HEK293T (cell line): ENCODE results near the gene CDC42.

Experiments used
- CTCF ChIA-PET: fragments of 350-600 bp; formaldehyde crosslinking; extraction: SDS; loops from one replicate; lab custom pipeline; 2021; ENCODE audit warnings: antibody characterized with exemption, inconsistent platforms; lab: Yijun Ruan, JAX
- POLR2A ChIA-PET: fragments of 350-600 bp; formaldehyde crosslinking; extraction: SDS; loops from one replicate; lab custom pipeline; 2020; ENCODE audit warnings: antibody characterized with exemption, inconsistent platforms; lab: Yijun Ruan, JAX
- DNase-seq: peaks from one replicate; pipeline ENCODE4 v3.0.0; 2012; ENCODE audit warnings: mixed read lengths; ENCODE audit errors: extremely low spot score
- ARNT ChIP-seq: fragments of 450-650 bp; IDR thresholded peaks from 2 replicates; pipeline ENCODE4 v1.6.1; 2017; ENCODE audit warnings: mild to moderate bottlenecking
- BHLHE40 ChIP-seq: fragments of 450-650 bp; IDR thresholded peaks from 2 replicates; pipeline ENCODE4 v1.6.1; 2016; ENCODE audit warnings: mild to moderate bottlenecking, moderate library complexity, borderline replicate concordance
- CTBP1 ChIP-seq: fragments of 450-650 bp; IDR thresholded peaks from 2 replicates; pipeline ENCODE4 v1.6.1; 2016; ENCODE audit warnings: borderline replicate concordance
- ELF4 ChIP-seq: fragments of 450-650 bp; IDR thresholded peaks from 2 replicates; pipeline ENCODE4 v1.6.1; 2017; ENCODE audit warnings: antibody characterized with exemption
- FOXA1 ChIP-seq: fragments of 450-650 bp; IDR thresholded peaks from 2 replicates; pipeline ENCODE4 v1.6.1; 2016; ENCODE audit warnings: mild to moderate bottlenecking
- FOXK2 ChIP-seq: fragments of 450-650 bp; IDR thresholded peaks from 2 replicates; pipeline ENCODE4 v1.6.1; 2016; ENCODE audit warnings: mild to moderate bottlenecking
- FOXM1 ChIP-seq: fragments of 450-650 bp; IDR thresholded peaks from 2 replicates; pipeline ENCODE4 v1.6.1; 2017; ENCODE audit warnings: mild to moderate bottlenecking, borderline replicate concordance
- HDGF ChIP-seq: fragments of 450-650 bp; IDR thresholded peaks from 2 replicates; pipeline ENCODE4 v1.6.1; 2017; ENCODE audit warnings: antibody characterized with exemption, borderline replicate concordance
- L3MBTL2 ChIP-seq: fragments of 450-650 bp; conservative IDR thresholded peaks from 2 replicates; pipeline ENCODE4 v1.6.1; 2016; ENCODE audit warnings: mild to moderate bottlenecking
- LEF1 ChIP-seq: fragments of 450-650 bp; IDR thresholded peaks from 2 replicates; pipeline ENCODE4 v1.6.1; 2017; ENCODE audit warnings: mild to moderate bottlenecking, borderline replicate concordance
- NFRKB ChIP-seq: fragments of 450-650 bp; IDR thresholded peaks from 2 replicates; pipeline ENCODE4 v1.6.1; 2016; ENCODE audit warnings: mild to moderate bottlenecking, moderate library complexity
- PKNOX1 ChIP-seq: fragments of 450-650 bp; IDR thresholded peaks from 2 replicates; pipeline ENCODE4 v1.6.1; 2016
- SP1 ChIP-seq: fragments of 450-650 bp; IDR thresholded peaks from 2 replicates; pipeline ENCODE4 v1.6.1; 2017
- SUZ12 ChIP-seq: fragments of 450-650 bp; IDR thresholded peaks from 2 replicates; pipeline ENCODE4 v1.6.1; 2016; ENCODE audit warnings: mild to moderate bottlenecking
- TARDBP ChIP-seq: fragments of 450-650 bp; IDR thresholded peaks from 2 replicates; pipeline ENCODE4 v1.6.1; 2016
- ZNF384 ChIP-seq: fragments of 450-650 bp; IDR thresholded peaks from 2 replicates; pipeline ENCODE4 v1.6.1; 2016

The CDC42 gene

GRCh38 chr1:22053861-22054770 is 1.6 kb downstream of the CDC42 start:
- TF ChIP-seq LEF1 (no peak), CTBP1 (no peak), ARNT (no peak), HDGF (no peak), PKNOX1 (no peak), ELF4 (no peak), FOXM1 (no peak), SP1 (no peak)
- ChIA-PET POLR2A (interaction anchor here (1.4 to 4.4 kb wide), 3 partner anchors 17 to 29 kb away, joined by 4 to 58 read pairs (median 8); no protein-coding TSS in a partner anchor), CTCF (no interaction called here)
- no peak for DNase-seq

DNA sequence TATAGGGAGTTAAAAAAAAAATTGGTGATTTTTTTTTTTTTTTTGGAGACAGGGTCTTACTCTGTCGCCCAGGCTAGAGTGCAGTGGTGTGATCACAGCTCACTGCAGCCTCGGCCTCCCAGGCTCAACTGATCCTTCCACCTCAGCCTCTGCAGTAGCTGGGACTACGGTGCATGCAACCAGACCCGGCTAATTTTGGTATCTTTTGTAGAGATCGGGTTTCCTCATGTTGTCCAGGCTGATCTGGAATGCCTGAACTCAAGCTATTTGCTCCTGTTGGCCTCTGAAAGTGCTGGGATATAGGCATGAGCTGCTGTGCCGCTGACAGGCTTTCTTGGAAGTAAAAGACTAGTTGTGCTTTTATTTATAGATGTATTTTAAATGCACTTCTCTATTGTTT is 3.0 kb downstream of the CDC42 start:
- POLR2A ChIA-PET, result interaction anchor here (1.1 to 4.4 kb wide), 2 partner anchors 17 to 30 kb away, joined by 3 to 58 read pairs; no protein-coding TSS in a partner anchor

GRCh38 chr1:22056043-22056442 is 3.5 kb downstream of the CDC42 start:
- POLR2A ChIA-PET, result interaction anchor here (1.1 to 4.4 kb wide), 2 partner anchors 17 to 31 kb away, joined by 3 to 58 read pairs; no protein-coding TSS in a partner anchor
- DNase-seq, result no peak
- no peak for TF ChIP-seq ARNT
- no peak for TF ChIP-seq TARDBP
- TF ChIP-seq L3MBTL2, result no peak
- TF ChIP-seq ELF4, result no peak
- TF ChIP-seq BHLHE40, result no peak
- no peak for TF ChIP-seq SP1
- no peak for TF ChIP-seq HDGF
- no peak for TF ChIP-seq FOXA1
- no peak for TF ChIP-seq NFRKB
- CTCF ChIA-PET, result no interaction called here

More for the DNA sequence above, 3.0 kb downstream of the CDC42 start:
- DNase-seq, result no peak
- TF ChIP-seq PKNOX1 (no peak), CTBP1 (no peak), L3MBTL2 (no peak), HDGF (no peak), ZNF384 (no peak), FOXK2 (no peak), TARDBP (no peak), FOXA1 (no peak), LEF1 (no peak), SUZ12 (no peak), ARNT (no peak), ELF4 (no peak), NFRKB (no peak), FOXM1 (no peak), SP1 (no peak), BHLHE40 (no peak)
- CTCF ChIA-PET, result interaction anchor here (1.0 kb wide), 1 partner anchor 10 kb away, joined by 3 read pairs; no protein-coding TSS in a partner anchor

- ChIA-PET POLR2A (interaction anchor here (1.0 to 1.4 kb wide), 2 partner anchors 10 to 32 kb away, joined by 4 read pairs; no protein-coding TSS in a partner anchor), CTCF (no interaction called here)
- no peak for TF ChIP-seq SP1
- TF ChIP-seq BHLHE40, result no peak
- TF ChIP-seq TARDBP, result no peak
- TF ChIP-seq NFRKB, result no peak
- no peak for TF ChIP-seq PKNOX1
- no peak for TF ChIP-seq CTBP1
- TF ChIP-seq ZNF384, result no peak
- no peak for TF ChIP-seq ARNT
- no peak for TF ChIP-seq SUZ12
- TF ChIP-seq ELF4, result no peak
- TF ChIP-seq LEF1, result no peak
- no peak for TF ChIP-seq FOXK2
- no peak for TF ChIP-seq FOXA1
- TF ChIP-seq FOXM1, result no peak
- no peak for TF ChIP-seq L3MBTL2
- no peak for TF ChIP-seq HDGF
- DNase-seq, result no peak
These were observed 4.4 kb downstream of the CDC42 start for GRCh38 chr1:22056936-22057335.

DNA sequence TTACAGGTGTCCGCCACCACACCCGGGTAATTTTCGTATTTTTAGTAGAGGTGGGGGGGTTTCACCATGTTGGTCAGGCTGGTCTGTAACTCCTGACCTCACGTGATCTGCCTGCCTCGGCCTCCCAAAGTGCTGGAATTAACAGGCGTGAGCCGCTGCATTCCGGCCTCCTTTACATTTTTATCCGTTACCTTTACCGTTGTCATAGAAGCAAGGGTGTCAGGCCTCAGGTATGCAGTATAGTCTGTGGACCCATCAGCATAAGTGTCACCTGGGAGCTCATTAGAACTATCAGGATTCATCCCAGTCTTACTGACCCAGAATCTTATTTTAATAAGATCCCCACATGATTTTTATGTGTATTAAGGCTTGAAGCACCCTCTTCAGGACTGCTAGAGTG is 5.4 kb downstream of the CDC42 start:
- ChIA-PET POLR2A (interaction anchor here (1.4 kb wide), 1 partner anchor 32 kb away, joined by 4 read pairs; no protein-coding TSS in a partner anchor), CTCF (no interaction called here)
- no peak for DNase-seq

More for the DNA sequence above, 5.4 kb downstream of the CDC42 start:
- TF ChIP-seq HDGF, result no peak
- TF ChIP-seq ARNT, result no peak
- TF ChIP-seq CTBP1, result no peak
- TF ChIP-seq SUZ12, result no peak
- TF ChIP-seq FOXK2, result no peak
- TF ChIP-seq FOXA1, result no peak
- no peak for TF ChIP-seq LEF1
- TF ChIP-seq SP1, result no peak
- no peak for TF ChIP-seq FOXM1
- TF ChIP-seq L3MBTL2, result no peak
- no peak for TF ChIP-seq ELF4
- no peak for TF ChIP-seq TARDBP
- TF ChIP-seq PKNOX1, result no peak
- no peak for TF ChIP-seq BHLHE40
- no peak for TF ChIP-seq NFRKB
